Trophoblast cell (in vitro differentiated cells and primary cell): ENCODE measurements around the gene PLPP7.

Experiments used
- DNase-seq, 2 donors: peaks; one replicate each; pipeline ENCODE4 v3.0.0-alpha.2; 2016
- H2AFZ ChIP-seq: 2 replicates; pipeline ENCODE4 v1.6.1; 2013; ENCODE audit warnings: low read length, moderate library complexity, mild to moderate bottlenecking; ENCODE audit not compliant: insufficient read depth, poor library complexity
- H2AK5ac ChIP-seq: 2 replicates; pipeline ENCODE4 v1.6.1; 2013; ENCODE audit warnings: mild to moderate bottlenecking, low read length
- H2BK120ac ChIP-seq: 2 replicates; pipeline ENCODE4 v1.6.1; 2013; ENCODE audit warnings: low read length, mild to moderate bottlenecking, moderate library complexity; ENCODE audit not compliant: insufficient read depth, poor library complexity
- H2BK12ac ChIP-seq: 2 replicates; pipeline ENCODE4 v1.6.1; 2013; ENCODE audit warnings: mild to moderate bottlenecking, low read length, moderate library complexity
- H2BK5ac ChIP-seq: 2 replicates; pipeline ENCODE4 v1.6.1; 2013; ENCODE audit warnings: low read length, low read depth, moderate library complexity, mild to moderate bottlenecking; ENCODE audit not compliant: poor library complexity
- H3K14ac ChIP-seq: 2 replicates; pipeline ENCODE4 v1.6.1; 2013; ENCODE audit warnings: mild to moderate bottlenecking, low read length
- H3K18ac ChIP-seq: 2 replicates; pipeline ENCODE4 v1.6.1; 2013; ENCODE audit warnings: mild to moderate bottlenecking, low read length
- H3K23ac ChIP-seq: 2 replicates; pipeline ENCODE4 v1.6.1; 2013; ENCODE audit warnings: low read length
- H3K27ac ChIP-seq: 2 replicates; pipeline ENCODE4 v1.5.1; 2013; ENCODE audit warnings: low read depth, mild to moderate bottlenecking, inconsistent platforms, low read length, moderate library complexity
- H3K27me3 ChIP-seq: 2 replicates; pipeline ENCODE4 v1.6.1; 2013; ENCODE audit warnings: inconsistent platforms, mild to moderate bottlenecking, low read length, moderate library complexity; ENCODE audit not compliant: insufficient read depth
- H3K36me3 ChIP-seq, 2 experiments: 1 replicate in 1 of 2; 2 replicates in 1 of 2; pipeline ENCODE4 v1.6.1; 2013; ENCODE audit warnings: low read length in 2 of 2, mild to moderate bottlenecking in 2 of 2, moderate library complexity in 1 of 2; ENCODE audit not compliant: insufficient read depth in 2 of 2, control insufficient read depth in 1 of 2
- H3K4ac ChIP-seq: 2 replicates; pipeline ENCODE4 v1.6.1; 2013; ENCODE audit warnings: low read depth, mild to moderate bottlenecking, low read length, moderate library complexity
- H3K4me1 ChIP-seq, 2 experiments: 1 replicate in 1 of 2; 2 replicates in 1 of 2; pipeline ENCODE4 v1.6.1; 2013; ENCODE audit warnings: low read length in 2 of 2, mild to moderate bottlenecking in 2 of 2, moderate library complexity in 1 of 2; ENCODE audit not compliant: insufficient read depth in 2 of 2, control insufficient read depth in 1 of 2
- H3K4me2 ChIP-seq: 2 replicates; pipeline ENCODE4 v1.6.1; 2013; ENCODE audit warnings: inconsistent platforms, mild to moderate bottlenecking, low read length, moderate library complexity
- H3K4me3 ChIP-seq: 2 replicates; pipeline ENCODE4 v1.5.1; 2013; ENCODE audit warnings: mild to moderate bottlenecking, low read depth, low read length, inconsistent platforms
- H3K79me1 ChIP-seq: one replicate; pipeline ENCODE4 v1.6.1; 2013; ENCODE audit warnings: low read length
- H3K79me2 ChIP-seq: 2 replicates; pipeline ENCODE4 v1.6.1; 2013; ENCODE audit warnings: low read length, mild to moderate bottlenecking; ENCODE audit not compliant: control insufficient read depth, insufficient read depth, poor library complexity
- H3K9ac ChIP-seq: 2 replicates; pipeline ENCODE4 v1.6.1; 2013; ENCODE audit warnings: mild to moderate bottlenecking, low read length
- H3K9me3 ChIP-seq: 2 replicates; pipeline ENCODE4 v1.6.1; 2013; ENCODE audit warnings: low read depth, mild to moderate bottlenecking, control low read depth, inconsistent platforms, low read length; ENCODE audit not compliant: insufficient read depth
- H4K12ac ChIP-seq: 2 replicates; pipeline ENCODE4 v1.6.1; 2013; ENCODE audit warnings: low read depth, mild to moderate bottlenecking, low read length, moderate library complexity
- H4K8ac ChIP-seq: 2 replicates; pipeline ENCODE4 v1.6.1; 2013; ENCODE audit warnings: low read depth, mild to moderate bottlenecking, low read length, moderate library complexity
- H4K91ac ChIP-seq: one replicate; pipeline ENCODE4 v1.6.1; 2013; ENCODE audit warnings: low read depth, mild to moderate bottlenecking, low read length, moderate library complexity
- WGBS: extraction: QIAGEN DNeasy Blood & Tissue Kit; methylation state at CpG from one replicate; pipeline ENCODE4 v1.1.7; 2013; ENCODE audit warnings: missing lambda C conversion rate; ENCODE audit not compliant: insufficient read length, insufficient coverage; ENCODE audit errors: extremely low coverage; 5-methylcytosine and 5-hydroxymethylcytosine counted together

PLPP7 gene

GRCh38 chr9:131252120-131252519, 37.4 kb upstream of the PLPP7 start:
- Histone ChIP-seq H2BK12ac (no peak overlapping the region), H3K36me3 (no peaks in the 10 kb centered on the region), H2BK120ac (no peak overlapping the region), H3K79me2 (no peaks in the 10 kb centered on the region), H2AK5ac (no peak overlapping the region), H3K14ac (no peak overlapping the region), H3K4me2 (no peak overlapping the region), H3K9me3 (no peaks in the 10 kb centered on the region), H4K8ac (no peak overlapping the region), H3K18ac (no peak overlapping the region), H2BK5ac (no peak overlapping the region), H3K4me3 (no peak overlapping the region), H3K27me3 (no peaks in the 10 kb centered on the region), H4K91ac (no peak overlapping the region), H3K4me1 (peaks cover 0 to 3% of the 10 kb centered on the region in 2 experiments), H3K9ac (no peak overlapping the region), H3K4ac (no peak overlapping the region), H3K27ac (no peak overlapping the region), H2AFZ (no peak overlapping the region), H4K12ac (no peak overlapping the region), H3K23ac (no peak overlapping the region), H3K79me1 (no peaks in the 10 kb centered on the region)
- WGBS = no CpG with 5 or more reads among the region's 23 CpGs
- no peak for DNase-seq

DNA sequence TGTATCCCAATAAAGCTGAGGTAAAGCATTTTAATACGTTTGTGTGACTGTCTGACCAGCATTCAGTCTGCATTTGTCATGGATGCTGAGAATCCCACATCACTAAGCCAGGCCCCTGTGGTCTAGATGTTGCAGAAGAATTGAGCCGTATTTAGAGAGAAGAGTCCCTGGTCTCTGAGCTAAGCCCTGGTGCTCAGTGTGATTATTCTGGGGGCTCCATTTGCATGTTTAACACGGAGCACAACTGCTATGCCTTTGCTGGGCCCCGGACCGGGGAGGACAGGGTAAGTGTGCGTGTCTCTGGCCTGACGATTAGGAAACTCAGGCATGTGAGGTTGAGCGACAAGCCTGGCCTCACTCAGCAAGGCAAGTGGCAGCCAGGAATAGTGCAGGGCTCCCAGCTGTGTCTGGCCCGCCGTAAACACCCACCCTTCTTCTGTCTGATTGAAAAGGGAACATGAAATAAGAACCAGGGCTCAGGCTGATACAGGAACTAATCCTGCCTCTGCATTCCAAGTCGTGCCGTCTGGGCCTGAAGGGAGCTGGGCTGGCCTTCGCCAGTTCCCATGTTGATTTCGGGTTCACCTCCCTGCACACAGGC, 35.5 kb upstream of the PLPP7 start:
- Histone ChIP-seq H2AK5ac (no peak overlapping the region), H3K18ac (no peak overlapping the region), H2BK5ac (no peak overlapping the region), H2BK120ac (no peak overlapping the region), H3K9me3 (no peaks in the 10 kb centered on the region), H3K4me2 (no peak overlapping the region), H2BK12ac (no peak overlapping the region), H3K14ac (no peak overlapping the region), H3K4ac (no peak overlapping the region), H4K8ac (no peak overlapping the region), H2AFZ (no peak overlapping the region), H3K27ac (no peak overlapping the region), H4K91ac (no peak overlapping the region), H3K23ac (no peak overlapping the region), H3K79me2 (no peaks in the 10 kb centered on the region), H3K4me3 (no peak overlapping the region), H3K36me3 (no peaks in the 10 kb centered on the region), H3K27me3 (no peaks in the 10 kb centered on the region), H4K12ac (no peak overlapping the region), H3K4me1 (peaks cover 0 to 3% of the 10 kb centered on the region in 2 experiments), H3K79me1 (no peaks in the 10 kb centered on the region), H3K9ac (no peak overlapping the region)
- peak; percentile 70 to 84 for DNase-seq
- WGBS = no CpG with 5 or more reads among the region's 14 CpGs

DNA sequence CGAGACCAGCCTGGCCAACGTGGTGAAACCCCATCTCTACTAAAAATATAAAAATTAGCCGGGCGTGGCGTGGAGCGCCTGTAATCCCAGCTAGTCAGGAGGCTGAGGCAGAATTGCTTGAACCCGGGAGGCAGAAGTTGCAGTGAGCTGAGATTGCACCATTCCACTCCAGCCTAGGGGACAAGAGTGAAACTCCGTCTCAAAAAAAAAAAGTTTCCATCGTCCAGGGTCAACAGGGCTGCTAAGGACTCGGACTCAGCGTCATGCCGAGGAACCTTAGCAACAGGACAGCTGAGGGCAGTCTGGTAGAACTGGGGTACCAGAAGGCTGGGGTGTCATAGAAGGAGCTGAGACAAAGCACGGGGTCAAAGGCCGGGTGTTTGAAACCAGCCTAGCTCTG, 34.9 kb upstream of the PLPP7 start:
- no peak overlapping the region for H2BK120ac ChIP-seq
- H3K36me3 ChIP-seq = no peaks in the 10 kb centered on the region
- H4K91ac ChIP-seq = no peak overlapping the region
- no peaks in the 10 kb centered on the region for H3K27me3 ChIP-seq
- no peaks in the 10 kb centered on the region for H3K79me2 ChIP-seq
- no peak overlapping the region for H3K18ac ChIP-seq
- H3K4me2 ChIP-seq = no peak overlapping the region
- H3K14ac ChIP-seq = no peak overlapping the region
- H3K9ac ChIP-seq = no peak overlapping the region
- no peak for DNase-seq
- no peaks in the 10 kb centered on the region for H3K79me1 ChIP-seq
- peaks cover 0 to 3% of the 10 kb centered on the region in 2 experiments for H3K4me1 ChIP-seq
- H4K8ac ChIP-seq = no peak overlapping the region
- no CpG with 5 or more reads among the region's 14 CpGs for WGBS
- H2BK5ac ChIP-seq = no peak overlapping the region
- no peak overlapping the region for H3K23ac ChIP-seq
- no peak overlapping the region for H3K4ac ChIP-seq
- no peak overlapping the region for H3K4me3 ChIP-seq
- no peak overlapping the region for H2BK12ac ChIP-seq
- H2AFZ ChIP-seq = no peak overlapping the region
- no peak overlapping the region for H4K12ac ChIP-seq
- no peak overlapping the region for H3K27ac ChIP-seq
- no peaks in the 10 kb centered on the region for H3K9me3 ChIP-seq
- H2AK5ac ChIP-seq = no peak overlapping the region

- Histone ChIP-seq H2AFZ (no peak overlapping the region), H2BK5ac (no peak overlapping the region), H2BK120ac (no peak overlapping the region), H3K36me3 (no peaks in the 10 kb centered on the region), H3K4me2 (no peak overlapping the region), H3K9ac (no peak overlapping the region), H2BK12ac (no peak overlapping the region), H3K4ac (no peak overlapping the region), H3K27me3 (no peaks in the 10 kb centered on the region), H3K79me1 (no peaks in the 10 kb centered on the region), H3K27ac (no peak overlapping the region), H3K9me3 (no peaks in the 10 kb centered on the region), H3K14ac (no peak overlapping the region), H4K91ac (no peak overlapping the region), H3K4me1 (peaks cover 0 to 3% of the 10 kb centered on the region in 2 experiments), H2AK5ac (no peak overlapping the region), H3K18ac (no peak overlapping the region), H4K8ac (no peak overlapping the region), H3K23ac (no peak overlapping the region), H3K79me2 (no peaks in the 10 kb centered on the region), H4K12ac (no peak overlapping the region), H3K4me3 (no peak overlapping the region)
- no peak for DNase-seq
- no CpG with 5 or more reads among the region's 8 CpGs for WGBS
Measured at GRCh38 chr9:131255676-131256197, 33.8 kb upstream of the PLPP7 start.
